Left lobe of liver (tissue), 2 donors: ENCODE results near the gene TMEM43. TPM values are rescaled to one million over a fixed set of nuclear protein-coding genes. Genes with fewer than 3 reads are reported as not detected.
A peak's percentile ranks its signal among the peaks of the same experiment; 100 is the strongest.

Source experiments
- ATAC-seq: fragments of 200-7000 bp; cut with Tn5 transposase; one replicate; pipeline ENCODE4 v1.9.1; 2020; ENCODE audit warnings: mild to moderate bottlenecking, moderate library complexity
- DNase-seq: peaks from one replicate; pipeline ENCODE4 v3.0.0-alpha.2; 2020; ENCODE audit warnings: low spot score
- total RNA-seq: library from RNA; stranded (reverse); gene quantifications from one replicate; pipeline ENCODE4 v1.2.1, GENCODE V29; 2021
- donor health status: DM: no; HTN: no; CAD: no; lungs with moderate emphysema.
- donor health status: DM: no; HTN: yes; CAD: no.

TMEM43 gene
- total RNA-seq, 1 donor from 2014 or later: 9.3 TPM

- no peak for DNase-seq
- no peak for ATAC-seq
These were observed 49.6 kb downstream of the TMEM43 start for GRCh38 chr3:14174483-14174882.

- ATAC-seq (no peak), DNase-seq (no peak)
These were observed 50.7 kb downstream of the TMEM43 start for GRCh38 chr3:14175383-14176037.

GRCh38 chr3:14177580-14178246, 52.9 kb downstream of the TMEM43 start:
- DNase-seq: no peak
- ATAC-seq: peak; percentile 48

- peak; percentile 99 for ATAC-seq
- peak; percentile 99 for DNase-seq
These were observed 53.6 kb downstream of the TMEM43 start, which contains the start of the genes LSM3 and XPC for GRCh38 chr3:14178247-14179113. LSM3 (plus strand) TSS chr3:14178817; CDS start chr3:14178861, 44 bp downstream. XPC (minus strand) TSS chr3:14178601; CDS start chr3:14178568, 33 bp downstream.

GRCh38 chr3:14179114-14179465, 54.2 kb downstream of the TMEM43 start:
- DNase-seq: no peak
- no peak for ATAC-seq

GRCh38 chr3:14179795-14180194, 54.9 kb downstream of the TMEM43 start:
- ATAC-seq (no peak), DNase-seq (no peak)

- no peak for DNase-seq
- ATAC-seq: no peak
These were observed 56.4 kb downstream of the TMEM43 start for GRCh38 chr3:14181253-14181652.

- no peak for DNase-seq
- no peak for ATAC-seq
These were observed 58.2 kb downstream of the TMEM43 start for GRCh38 chr3:14183015-14183577.

- no peak for ATAC-seq
- no peak for DNase-seq
These were observed 62.1 kb downstream of the TMEM43 start for GRCh38 chr3:14186854-14187458.

GRCh38 chr3:14188041-14188754, 63.3 kb downstream of the TMEM43 start:
- no peak for DNase-seq

More at GRCh38 chr3:14188041-14188754, 63.3 kb downstream of the TMEM43 start:
- no peak for ATAC-seq

Other genes with a start within 250 kb of the TMEM43 start
- gene WNT7A, start 245.0 kb upstream of the TMEM43 start, total RNA-seq: not detected
- 7.1 TPM for gene CHCHD4, start 182 bp upstream of the TMEM43 start, total RNA-seq
- 18.8 TPM for gene XPC, start 53.5 kb downstream of the TMEM43 start, total RNA-seq
- 5.0 TPM for gene LSM3, start 53.8 kb downstream of the TMEM43 start, total RNA-seq